NOMO-1 (cell line): Measurements from ENCODE around the gene SORL1-AS1.

Experiments used
- DNase-seq, 2 experiments: peaks; one replicate each; lab custom pipeline; 2025; ENCODE audit not compliant: unreplicated experiment in 2 of 2; lab: John Stamatoyannopoulos, UW

Gene SORL1-AS1

DNA sequence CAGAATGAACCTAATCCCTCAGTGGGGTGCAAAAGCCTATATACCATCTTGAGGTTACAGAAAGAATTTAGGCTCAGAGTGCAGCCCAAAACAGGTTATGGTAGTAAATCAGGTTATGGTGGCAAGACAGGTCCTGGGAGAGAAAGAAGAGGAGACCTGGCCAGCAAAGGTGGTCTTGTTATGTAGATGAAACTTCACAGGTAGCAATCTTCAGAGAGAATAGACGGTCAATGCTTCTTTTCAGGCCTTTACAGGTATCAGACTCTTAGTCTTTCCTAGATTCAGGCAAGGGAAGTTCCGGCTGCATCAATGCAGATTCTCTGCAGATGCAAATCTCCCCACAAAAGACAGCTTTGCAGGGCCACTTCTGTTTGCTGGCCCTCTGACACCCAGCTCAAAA, 46.5 kb downstream of the SORL1-AS1 start:
- no peak for DNase-seq

DNA sequence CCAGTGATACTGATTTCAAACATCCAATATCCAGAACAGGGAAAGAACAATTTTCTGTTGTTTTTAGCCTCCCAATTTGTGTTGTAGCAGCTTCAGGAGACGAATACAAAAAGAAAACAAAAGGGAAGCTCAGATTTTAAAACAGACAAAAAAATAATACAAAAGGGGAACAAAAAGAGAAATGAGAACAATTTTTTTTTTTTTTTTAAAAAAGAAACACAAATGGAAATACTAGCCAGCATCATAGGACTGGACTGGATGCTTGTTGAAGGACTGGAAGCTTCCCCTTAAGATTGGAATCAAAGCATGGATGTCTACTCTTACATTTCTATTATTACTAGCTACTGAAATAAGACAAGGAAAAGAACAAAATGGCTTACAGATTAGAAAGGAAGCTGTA, 47.1 kb downstream of the SORL1-AS1 start:
- DNase-seq = peak in 1 of 2 experiments; percentile 33

GRCh38 chr11:121394785-121395184, 58.0 kb downstream of the SORL1-AS1 start:
- DNase-seq = no peak

- no peak for DNase-seq
Observed at GRCh38 chr11:121393855-121394254, 58.9 kb downstream of the SORL1-AS1 start.

GRCh38 chr11:121391914-121392313, 60.9 kb downstream of the SORL1-AS1 start:
- DNase-seq = no peak

DNA sequence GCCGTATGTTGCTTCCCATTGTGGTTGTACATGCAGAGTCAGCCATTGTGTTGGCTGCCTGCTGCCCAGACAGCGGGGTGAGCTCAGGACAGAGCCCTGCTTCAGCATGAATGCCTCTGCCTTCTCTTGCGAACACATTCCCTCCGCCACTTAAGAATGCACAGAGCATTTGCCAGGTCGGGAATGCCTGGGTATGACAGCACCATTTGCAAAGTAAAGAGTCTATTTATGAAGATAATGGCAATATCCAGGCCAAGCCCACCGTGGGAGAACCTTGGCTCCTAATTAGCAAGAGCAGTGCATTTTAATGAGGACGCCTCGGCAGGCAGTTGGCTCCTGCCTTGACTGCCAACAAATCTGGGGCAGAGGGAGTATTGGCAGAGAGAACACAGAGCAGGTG, 63.1 kb downstream of the SORL1-AS1 start:
- DNase-seq = no peak
